Thyroid gland (tissue), 4 donors: ENCODE measurements around the gene PDLIM4.

Experiments
- POLR2A ChIP-seq, 2 donors: fragments of 450-650 bp; IDR thresholded peaks; one replicate each; pipeline ENCODE4 v1.6.1; 2017; ENCODE audit warnings: antibody characterized with exemption in 2 of 2, mild to moderate bottlenecking in 2 of 2, moderate library complexity in 1 of 2
- TF ChIP-seq, protein P1 (sequence below), 6 experiments: fragments of 200-600 bp in 3 of 6; fragments of 450-650 bp in 3 of 6; sonication (generic) in 3 of 6; IDR thresholded peaks; one replicate each; pipeline ENCODE4 v1.5.1; 2016 to 2019; ENCODE audit warnings: antibody characterized with exemption in 6 of 6, mild to moderate bottlenecking in 2 of 6, inconsistent platforms in 1 of 6, moderate library complexity in 1 of 6

GRCh38 chr5:132260714-132261551, 3.4 kb downstream of the PDLIM4 start:
- TF ChIP-seq, protein P1, sequence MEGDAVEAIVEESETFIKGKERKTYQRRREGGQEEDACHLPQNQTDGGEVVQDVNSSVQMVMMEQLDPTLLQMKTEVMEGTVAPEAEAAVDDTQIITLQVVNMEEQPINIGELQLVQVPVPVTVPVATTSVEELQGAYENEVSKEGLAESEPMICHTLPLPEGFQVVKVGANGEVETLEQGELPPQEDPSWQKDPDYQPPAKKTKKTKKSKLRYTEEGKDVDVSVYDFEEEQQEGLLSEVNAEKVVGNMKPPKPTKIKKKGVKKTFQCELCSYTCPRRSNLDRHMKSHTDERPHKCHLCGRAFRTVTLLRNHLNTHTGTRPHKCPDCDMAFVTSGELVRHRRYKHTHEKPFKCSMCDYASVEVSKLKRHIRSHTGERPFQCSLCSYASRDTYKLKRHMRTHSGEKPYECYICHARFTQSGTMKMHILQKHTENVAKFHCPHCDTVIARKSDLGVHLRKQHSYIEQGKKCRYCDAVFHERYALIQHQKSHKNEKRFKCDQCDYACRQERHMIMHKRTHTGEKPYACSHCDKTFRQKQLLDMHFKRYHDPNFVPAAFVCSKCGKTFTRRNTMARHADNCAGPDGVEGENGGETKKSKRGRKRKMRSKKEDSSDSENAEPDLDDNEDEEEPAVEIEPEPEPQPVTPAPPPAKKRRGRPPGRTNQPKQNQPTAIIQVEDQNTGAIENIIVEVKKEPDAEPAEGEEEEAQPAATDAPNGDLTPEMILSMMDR (IDR thresholded peaks at IDR 0.05) = no peak
- no peak for TF ChIP-seq POLR2A (IDR thresholded peaks at IDR 0.05)
